ENCODE measurements around the gene FDXACB1. TPM values are rescaled to one million over a fixed set of nuclear protein-coding genes. Genes with fewer than 3 reads are reported as not detected.

The FDXACB1 gene
- total RNA-seq, 1 experiment from 2014 or later, result 2.8 TPM

GRCh38 chr11:111921541-111922230, 42.7 kb upstream of the FDXACB1 start:
- Histone ChIP-seq H4K8ac (replicated peaks; ENCODE audit: insufficient read length, low read depth, low read length) (no peak overlapping the region), H4K20me1 (ENCODE audit: control insufficient read depth, insufficient read depth, insufficient read length) (no peaks in the 10 kb centered on the region), H3K23me2 (ENCODE audit: insufficient read length, low read depth, low read length, poor library complexity, severe bottlenecking) (peaks cover 5% of the 10 kb centered on the region), H2AFZ (ENCODE audit: low read length) (no peak overlapping the region), H2BK15ac (ENCODE audit: low read depth, low read length) (no peak overlapping the region), H3K79me1 (ENCODE audit: insufficient read depth, low read depth, low read length, poor library complexity, severe bottlenecking) (no peaks in the 10 kb centered on the region), H4K5ac (ENCODE audit: insufficient read length, low read depth, low read length) (no peak overlapping the region), H3T11ph (ENCODE audit: low read length) (no peak overlapping the region), H3K4ac (ENCODE audit: low read depth, low read length) (no peak overlapping the region), H2BK120ac (ENCODE audit: low read depth, low read length, poor library complexity, severe bottlenecking) (no peak overlapping the region), H3K9ac (ENCODE audit: extremely low read depth, insufficient read length, low read length) (no peak overlapping the region), H3K27me3 (ENCODE audit: insufficient read depth, low read length) (no peaks in the 10 kb centered on the region), H4K91ac (ENCODE audit: insufficient read length, low read depth, low read length) (no peak overlapping the region), H3K27ac (ENCODE audit: insufficient read length, low read depth, low read length) (no peak overlapping the region), H3K18ac (ENCODE audit: insufficient read length, low read depth, low read length) (no peak overlapping the region), H3K4me1 (ENCODE audit: insufficient read depth, low read length) (peaks cover 3% of the 10 kb centered on the region; the same call in 1 of the 2 replicates), H3K79me2 (ENCODE audit: insufficient read depth, low read length) (no peaks in the 10 kb centered on the region), H2BK12ac (ENCODE audit: insufficient read length, low read depth, low read length) (no peak overlapping the region), H3K4me2 (ENCODE audit: insufficient read depth, insufficient read length, low read length) (no peak overlapping the region), H3K23ac (ENCODE audit: insufficient read length, low read depth, low read length) (no peak overlapping the region), H2BK5ac (ENCODE audit: insufficient read length, low read length) (no peak overlapping the region), H3K9me3 (ENCODE audit: control insufficient read depth, low read depth, low read length) (no peaks in the 10 kb centered on the region), H3K14ac (ENCODE audit: insufficient read depth, low read length) (no peak overlapping the region), H2BK20ac (ENCODE audit: low read depth, low read length, poor library complexity, severe bottlenecking) (no peak overlapping the region), H2AK5ac (ENCODE audit: insufficient read length, low read length) (no peak overlapping the region), H3K56ac (ENCODE audit: insufficient read length, low read depth, low read length) (no peak overlapping the region)
- TF ChIP-seq CTCF (conservative IDR thresholded peaks at IDR 0.05), result no peak
- Mint-ChIP-seq H3K36me3 (ENCODE audit: insufficient read depth in 1 of 3, low read depth in 3 of 3) (no peaks in the 10 kb centered on the region), H3K9me3 (no peaks in the 10 kb centered on the region), H3K27me3 (ENCODE audit: low read depth) (no peaks in the 10 kb centered on the region), H3K4me1 (peaks cover 39 to 41% of the 10 kb centered on the region in 2 experiments), H3K4me3 (no peak overlapping the region), H3K27ac (no peak overlapping the region)
- DNase-seq, result no peak
- WGBS (ENCODE audit: extremely low coverage, insufficient read length, low lambda C conversion rate), result no CpG with 5 or more reads among the region's 7 CpGs
